A549 treated with ZK216348 at 1 μM for 4 hours (cell line): ENCODE measurements around the gene MRPS11. TPM values are rescaled to one million over a fixed set of nuclear protein-coding genes. Genes with fewer than 3 reads are reported as not detected.

Source experiments
- total RNA-seq: library from RNA; stranded (reverse); fragments of 200-300 nt; extraction: Qiagen RNA extraction; gene quantifications from 5 replicates; pipeline ENCODE4 v1.2.3, GENCODE V29; 2022; ENCODE audit warnings: low read depth

MRPS11 gene
- total RNA-seq, result 104 to 122 TPM (median 114 TPM) in 5 replicates

GRCh38 chr15:88467073-88467934 lies at the start of gene MRPS11, which contains the start of gene MRPL46:
Gene MRPS11, plus strand, starts transcription at chr15:88467708. Its CDS starts 10 bp downstream, at chr15:88467718.
Gene MRPL46, minus strand, starts transcription at chr15:88467388. Its CDS starts 11 bp downstream, at chr15:88467377.

Other genes starting within 250 kb of the MRPS11 start
- 14.9 to 27.5 TPM (median 23.0 TPM) in 5 replicates for gene NTRK3, start 211.0 kb upstream of the MRPS11 start, total RNA-seq
- gene MRPL46, start 320 bp upstream of the MRPS11 start, total RNA-seq, result 51.1 to 65.5 TPM (median 57.6 TPM) in 5 replicates
- gene DET1, start 79.0 kb downstream of the MRPS11 start, total RNA-seq, result 4.7 to 6.3 TPM (median 5.2 TPM) in 5 replicates
- 64.5 to 87.2 TPM (median 81.1 TPM) in 5 replicates for gene AEN, start 153.6 kb downstream of the MRPS11 start, total RNA-seq
- gene ISG20, start 171.3 kb downstream of the MRPS11 start, total RNA-seq, result 23.1 to 46.0 TPM (median 39.6 TPM) in 5 replicates